ENCODE measurements around the gene CSAD.

The CSAD gene

GRCh38 chr12:53199700-53200099 is 19.0 kb upstream of the CSAD start:
- DNase-seq (ENCODE audit: low read depth) = no peak

DNA sequence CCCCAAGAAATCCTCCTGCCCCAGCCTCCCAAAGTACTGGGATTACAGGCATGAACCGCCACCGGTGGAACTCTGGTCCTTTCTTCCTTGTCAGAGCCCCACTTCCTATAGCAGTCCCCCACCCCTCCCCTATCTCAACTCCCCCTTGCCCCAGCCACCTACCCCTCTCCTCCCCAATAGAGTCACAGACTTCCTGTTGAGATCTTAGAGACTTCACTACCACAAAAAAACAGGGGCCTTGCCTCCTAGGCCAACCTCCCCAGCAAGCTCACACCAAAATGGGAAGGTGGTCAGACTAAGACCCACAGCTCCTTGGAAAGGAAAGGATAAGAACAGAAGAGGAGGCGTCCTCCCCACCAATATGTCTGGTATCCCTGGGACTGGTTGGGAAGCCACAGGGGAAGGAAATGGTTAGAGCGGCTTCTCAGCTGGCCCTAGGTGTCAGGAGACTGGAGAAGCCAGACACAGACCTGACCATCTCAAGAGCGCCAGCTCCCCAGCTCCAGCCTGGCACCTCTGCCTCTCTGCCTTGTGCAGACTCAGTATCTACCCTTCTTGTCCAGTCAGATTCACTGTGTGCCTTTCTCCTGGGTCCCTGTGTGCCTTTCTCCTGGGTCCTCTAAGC is 17.9 kb upstream of the CSAD start:
- DNase-seq (ENCODE audit: low read depth) = no peak

- DNase-seq (ENCODE audit: low read depth) = no peak
Measured at GRCh38 chr12:53197011-53197640, 16.4 kb upstream of the CSAD start.

DNA sequence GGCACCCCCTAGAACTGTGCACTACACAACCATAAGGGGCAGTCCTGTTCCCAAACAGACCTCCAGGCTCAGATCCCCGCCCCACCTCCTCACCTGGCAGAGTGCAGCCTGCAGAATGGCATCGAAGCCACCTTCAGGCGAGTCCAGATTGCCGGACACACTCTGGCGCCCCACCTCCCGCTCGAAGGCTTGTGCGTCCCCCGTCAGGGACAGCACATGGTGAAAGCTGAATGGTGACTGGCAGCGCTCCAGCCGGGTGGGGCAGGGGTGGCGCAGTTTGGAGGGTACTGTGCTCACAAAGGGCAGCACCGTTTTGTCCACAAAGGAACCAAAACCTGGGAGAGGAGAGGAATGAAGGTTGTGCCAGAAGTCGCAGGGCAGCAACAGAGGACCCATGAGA is 15.8 kb upstream of the CSAD start:
- DNase-seq (ENCODE audit: low read depth) = no peak

DNA sequence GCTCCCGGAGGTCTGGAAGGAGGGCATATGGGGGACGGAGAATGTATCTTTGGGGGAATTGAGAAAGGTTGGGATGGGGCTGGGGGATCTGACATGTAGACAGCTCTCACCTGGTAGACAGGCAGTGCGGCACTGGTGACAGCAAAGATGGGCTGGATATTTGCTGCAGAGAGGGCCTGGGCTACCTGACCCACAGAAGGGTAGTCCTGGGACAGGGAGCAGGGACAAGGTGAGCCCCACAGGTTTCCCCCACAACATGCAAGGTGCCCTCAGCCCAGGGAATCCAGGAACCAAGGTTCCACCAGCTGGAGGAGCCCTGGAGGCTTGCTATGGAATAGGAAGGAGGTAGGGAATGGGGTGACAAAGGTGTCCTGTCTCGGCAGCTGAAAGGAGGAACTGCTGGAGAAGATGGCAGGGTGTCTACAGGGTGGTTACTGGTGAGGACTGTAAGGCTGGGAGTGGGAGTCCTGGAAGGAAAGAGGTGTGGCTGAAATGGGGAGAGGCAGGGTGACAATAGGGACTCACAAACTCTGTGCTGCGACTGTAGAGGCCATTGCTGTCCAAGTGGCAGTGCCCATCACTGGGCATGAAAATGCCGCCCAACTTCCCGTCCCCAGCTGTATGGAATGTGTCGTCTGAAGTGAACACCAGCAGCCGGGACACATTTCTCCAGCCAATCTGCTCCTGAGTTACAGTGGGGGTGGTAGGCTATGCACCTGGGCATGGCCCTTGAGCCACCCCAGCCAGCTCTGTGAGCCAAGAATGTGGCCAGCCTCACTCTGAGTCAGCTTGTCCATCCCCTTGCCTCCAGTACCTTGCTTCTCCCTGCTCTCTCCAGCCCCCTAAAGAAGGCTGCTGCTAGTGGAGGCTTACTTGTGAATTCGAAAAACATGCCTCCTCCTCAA is 15.0 kb upstream of the CSAD start:
- no peak for DNase-seq (ENCODE audit: low read depth)

DNA sequence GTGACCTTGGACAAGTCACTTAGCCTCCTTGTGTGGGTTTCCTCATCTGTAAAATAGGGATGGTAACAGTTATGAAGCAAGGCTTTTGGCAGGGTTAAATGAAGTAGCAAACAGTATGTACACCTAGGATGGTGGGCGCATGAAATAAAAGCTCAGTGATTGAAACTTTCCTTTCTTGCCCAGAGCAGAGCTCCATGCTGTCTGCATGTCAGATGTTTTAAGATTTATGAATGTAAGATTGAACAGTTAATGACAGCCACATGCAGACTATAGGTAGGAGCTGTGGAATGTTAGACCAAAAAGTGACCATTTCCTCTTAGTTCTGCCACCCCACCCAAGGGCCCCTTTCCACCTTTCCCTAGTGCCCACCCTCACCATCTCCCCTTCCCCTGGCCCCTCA is 14.2 kb upstream of the CSAD start:
- no peak for DNase-seq (ENCODE audit: low read depth)

DNA sequence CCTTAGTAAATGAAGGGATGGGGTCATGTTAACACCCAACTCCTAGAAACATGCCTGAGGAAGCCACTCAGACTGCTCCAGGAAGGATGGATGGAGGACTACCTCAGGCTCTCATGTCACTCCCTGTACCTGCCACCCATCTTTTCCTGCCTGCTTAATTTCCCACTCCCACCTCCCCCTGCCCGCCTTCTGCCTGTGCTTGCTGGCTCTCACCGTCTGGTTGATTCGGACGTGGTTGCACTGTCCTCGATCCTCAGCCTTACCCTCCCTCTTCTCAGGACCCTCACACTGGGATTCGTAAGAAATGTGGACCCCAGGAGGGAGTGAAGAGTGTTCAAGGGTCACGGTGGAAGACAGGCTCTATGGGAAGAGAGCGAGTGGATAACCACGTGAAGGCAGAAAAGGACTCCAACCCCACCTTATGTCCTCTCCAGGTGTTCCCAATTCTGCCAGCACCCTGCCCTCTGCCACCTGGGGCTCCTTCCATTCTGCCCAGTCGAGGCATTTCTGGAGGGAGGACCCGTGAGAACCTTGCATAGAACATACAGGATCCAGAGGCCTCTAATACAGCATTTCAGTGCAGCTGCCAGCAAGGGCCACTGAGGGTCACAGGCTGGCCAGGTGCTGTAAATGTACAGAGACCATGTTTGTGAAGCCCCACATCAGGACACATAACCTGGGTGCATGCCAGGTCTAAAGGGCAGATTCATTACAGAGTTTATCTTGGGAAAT is 13.4 kb upstream of the CSAD start:
- no peak for DNase-seq (ENCODE audit: low read depth)

- DNase-seq (ENCODE audit: low read depth) = no peak
Measured at GRCh38 chr12:53193040-53193439, 12.3 kb upstream of the CSAD start.

GRCh38 chr12:53192531-53193021 is 11.9 kb upstream of the CSAD start:
- no peak for DNase-seq (ENCODE audit: low read depth)

DNA sequence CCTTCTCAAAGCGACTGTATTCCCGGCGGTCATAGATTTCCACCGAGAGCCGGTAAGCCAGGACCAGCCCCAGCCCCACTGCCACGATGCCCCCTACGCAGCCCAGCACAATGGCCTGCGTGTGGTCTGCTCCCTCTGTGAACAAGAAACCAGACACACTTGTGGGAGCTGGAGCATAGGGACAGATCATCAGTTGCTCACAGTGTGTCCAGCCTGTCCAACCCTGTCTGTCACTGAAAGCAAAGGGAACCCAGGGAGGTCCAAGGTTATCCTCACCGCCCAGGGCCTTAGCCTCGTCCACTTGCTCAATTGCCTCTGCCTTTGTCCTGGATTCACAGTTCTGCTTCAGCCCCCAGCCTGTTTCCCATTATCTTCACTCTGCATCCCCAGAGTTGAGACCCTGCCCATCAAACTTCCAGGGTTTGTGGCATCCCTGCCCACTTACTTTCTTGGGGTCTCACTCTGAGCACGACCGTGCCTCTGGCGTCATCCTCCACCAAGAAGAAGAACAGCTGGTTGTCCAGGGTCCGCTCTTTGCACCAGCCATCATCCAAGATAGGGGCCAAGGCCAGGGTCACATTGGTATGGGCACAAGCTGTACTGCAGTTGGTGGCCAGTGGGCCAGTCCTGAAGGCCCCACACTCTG is 11.3 kb upstream of the CSAD start:
- DNase-seq (ENCODE audit: low read depth) = no peak

GRCh38 chr12:53191096-53191884 is 10.6 kb upstream of the CSAD start:
- DNase-seq (ENCODE audit: low read depth) = no peak

GRCh38 chr12:53190108-53190729 is 9.5 kb upstream of the CSAD start:
- peak; percentile 40 for DNase-seq (ENCODE audit: low read depth)

DNA sequence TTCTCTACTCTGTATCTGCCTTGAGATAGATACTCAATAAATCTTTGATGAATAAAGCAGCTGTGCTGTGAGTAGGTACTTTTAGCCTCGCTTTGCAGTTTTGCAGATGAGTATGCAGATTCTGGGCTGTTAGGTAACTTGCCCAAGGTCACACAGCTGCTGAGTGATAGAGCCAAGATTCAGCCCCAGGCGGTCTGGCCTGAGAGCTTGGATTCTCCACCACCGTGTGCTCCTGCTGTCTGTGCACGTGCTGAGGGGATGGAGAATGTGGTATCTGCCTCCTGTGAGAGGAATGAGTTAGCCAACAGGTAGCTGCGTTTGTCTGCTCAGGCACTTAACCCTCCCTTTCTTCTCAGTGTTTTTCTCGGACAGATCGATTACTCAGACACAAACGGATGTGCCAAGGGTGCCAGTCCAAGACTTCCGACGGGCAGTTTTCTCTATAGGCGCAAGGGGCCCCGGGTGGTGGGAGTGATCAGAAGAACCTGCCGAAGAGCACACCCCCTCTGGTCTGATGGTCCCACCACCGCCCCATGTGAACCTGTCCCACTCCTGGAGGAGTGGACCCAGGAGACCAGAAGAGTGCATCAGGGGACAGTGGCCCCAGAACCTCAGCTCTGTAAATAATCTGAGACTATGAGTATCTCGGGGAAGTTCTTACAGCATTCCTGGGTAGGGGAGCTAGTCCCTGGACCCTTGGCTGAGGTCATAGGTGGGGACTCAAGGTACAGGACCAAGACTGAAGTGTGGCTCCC is 6.6 kb upstream of the CSAD start:
- no peak for DNase-seq (ENCODE audit: low read depth)

- DNase-seq (ENCODE audit: low read depth) = no peak
Measured at GRCh38 chr12:53186745-53187144, 6.0 kb upstream of the CSAD start.

DNA sequence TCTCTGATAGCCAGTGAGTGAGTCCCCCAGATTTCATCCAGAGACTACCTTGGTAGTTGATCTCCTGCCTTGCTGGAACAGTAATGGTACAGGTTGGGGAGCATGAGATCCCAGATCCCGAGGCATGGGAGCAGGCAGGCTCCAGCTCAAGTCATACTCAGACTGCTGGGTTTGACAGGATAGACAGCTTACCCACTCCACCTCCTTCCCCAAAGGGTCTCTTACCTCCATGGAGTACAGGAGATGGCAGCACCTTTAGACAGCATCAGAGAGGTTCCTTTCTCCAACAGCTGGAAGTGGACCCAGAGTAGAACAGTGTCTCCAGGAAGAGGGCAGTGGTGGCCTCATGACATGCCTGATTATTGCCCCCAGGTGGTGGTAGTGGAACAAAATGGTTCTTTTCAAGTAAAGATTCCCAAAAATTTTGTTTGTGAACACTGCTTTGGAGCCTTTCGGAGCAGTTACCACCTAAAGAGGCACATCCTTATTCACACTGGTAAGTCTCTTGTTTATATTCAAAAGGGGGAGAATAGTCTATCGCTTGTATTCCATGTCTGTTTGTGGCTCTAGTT is 4.9 kb upstream of the CSAD start:
- DNase-seq (ENCODE audit: low read depth) = no peak

GRCh38 chr12:53184828-53185227 is 4.1 kb upstream of the CSAD start:
- DNase-seq (ENCODE audit: low read depth) = no peak

GRCh38 chr12:53182903-53183302 is 2.2 kb upstream of the CSAD start:
- no peak for DNase-seq (ENCODE audit: low read depth)

DNA sequence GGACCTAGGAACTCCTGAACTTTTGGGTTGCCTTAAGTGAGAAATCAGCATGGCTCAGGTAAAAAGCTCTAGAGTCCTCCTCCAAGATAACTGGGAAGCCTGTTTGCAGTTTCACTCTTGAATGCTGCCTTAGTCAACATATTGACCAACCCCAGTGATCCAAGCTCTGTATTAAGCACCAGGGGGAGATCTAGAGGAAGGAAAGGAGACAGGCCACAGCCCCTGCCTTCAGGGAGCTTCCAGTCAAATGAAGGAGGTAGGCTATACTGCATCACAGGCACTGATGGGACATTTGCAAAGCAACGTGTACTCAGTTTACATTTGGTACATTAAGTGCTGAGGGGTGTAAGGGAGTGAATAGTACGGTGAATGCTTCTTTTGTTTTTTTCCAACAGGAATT is 1.2 kb upstream of the CSAD start:
- no peak for DNase-seq (ENCODE audit: low read depth)

DNA sequence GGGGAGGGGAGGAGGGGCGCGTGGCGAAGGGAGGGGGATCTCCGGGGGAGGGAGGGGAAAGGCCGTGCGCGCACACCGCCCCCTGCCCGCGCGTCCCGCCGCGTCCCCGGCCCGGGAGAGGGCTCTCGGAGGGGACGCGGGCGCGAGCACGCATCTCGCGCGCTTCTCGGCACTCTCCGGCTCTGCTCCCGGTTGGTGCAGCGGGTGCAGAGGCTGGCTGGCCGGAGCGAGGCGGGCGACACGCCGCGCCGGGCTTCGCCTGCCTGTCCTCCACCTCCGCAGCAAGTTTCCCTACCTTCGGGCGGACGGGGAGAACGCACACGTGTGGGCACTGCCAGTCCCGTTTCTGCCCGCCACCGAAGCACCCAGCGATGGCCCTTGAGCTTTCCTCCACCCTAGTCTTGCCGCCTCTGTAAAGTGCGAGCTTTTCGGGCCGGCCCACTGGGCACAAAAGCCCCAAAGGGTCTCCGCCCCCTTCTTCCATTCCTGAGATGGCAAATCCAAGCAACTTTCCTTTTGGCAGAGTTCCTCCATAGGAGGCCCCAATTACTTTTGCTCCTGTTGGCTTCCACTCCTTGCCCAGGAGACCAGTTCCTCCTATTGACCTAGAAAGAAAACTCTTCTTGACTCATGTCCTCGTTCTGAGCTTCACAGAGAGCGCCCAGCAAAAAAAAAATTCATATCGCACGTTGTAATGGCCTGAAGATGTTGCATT is 363 bp upstream of the CSAD start:
- DNase-seq (ENCODE audit: low read depth) = peak; percentile 71
